PC-9 (cell line): ENCODE data around the gene SPON2.

Source experiments
- EZH2 ChIP-seq: fragments of 200-600 bp; sonication (generic); IDR thresholded peaks from 2 replicates; pipeline ENCODE4 v1.8.0; 2017; ENCODE audit warnings: antibody characterized with exemption, low read depth
- TF ChIP-seq, protein P1 (sequence below): fragments of 200-600 bp; sonication (generic); conservative IDR thresholded peaks from 2 replicates; pipeline ENCODE4 v1.6.1; 2017; ENCODE audit warnings: mixed run types, antibody characterized with exemption, mild to moderate bottlenecking, moderate library complexity

DNA sequence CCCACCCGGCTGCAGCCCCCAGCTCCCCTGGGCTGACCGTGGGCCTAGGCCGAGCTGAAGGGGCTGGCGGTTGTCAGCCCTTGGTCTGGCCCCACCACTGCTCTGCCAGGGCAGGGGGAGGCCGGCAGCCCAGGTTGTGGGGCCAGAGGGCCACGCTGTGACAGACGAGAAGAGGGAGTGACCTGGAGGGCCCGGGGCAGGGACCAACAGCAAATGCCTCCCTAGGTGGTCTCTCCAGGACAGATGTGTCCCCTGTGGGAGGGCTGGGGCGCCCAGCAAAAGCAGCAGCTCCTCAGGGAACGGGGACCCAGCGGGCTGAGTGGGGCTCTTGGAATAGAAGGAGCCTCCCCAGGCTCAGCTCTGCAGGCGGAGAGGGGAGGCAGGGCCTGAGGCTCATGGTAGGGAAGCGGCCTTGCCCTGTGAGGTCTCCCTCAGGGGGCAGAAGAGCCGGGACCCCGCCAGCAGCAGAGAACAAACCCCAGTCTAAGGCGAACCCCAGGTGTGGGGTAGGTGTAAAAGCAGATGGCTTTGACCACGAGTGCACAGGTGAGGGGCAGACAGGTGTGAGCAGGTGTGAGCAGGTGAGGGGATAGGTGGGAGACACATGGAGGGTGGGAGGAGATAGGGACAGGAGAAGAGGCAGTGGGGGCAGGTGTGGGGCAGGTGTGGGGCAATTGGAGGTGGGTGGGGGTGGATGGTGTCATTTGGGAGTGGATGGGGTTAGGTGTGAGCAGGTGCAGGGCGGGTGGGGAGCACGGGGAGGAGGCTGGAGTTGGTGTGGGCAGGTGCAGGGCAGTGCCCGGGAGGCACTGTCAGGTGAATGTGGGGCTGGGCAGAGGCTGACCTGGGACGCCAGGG, 34.1 kb upstream of the SPON2 start:
- TF ChIP-seq, protein P1, sequence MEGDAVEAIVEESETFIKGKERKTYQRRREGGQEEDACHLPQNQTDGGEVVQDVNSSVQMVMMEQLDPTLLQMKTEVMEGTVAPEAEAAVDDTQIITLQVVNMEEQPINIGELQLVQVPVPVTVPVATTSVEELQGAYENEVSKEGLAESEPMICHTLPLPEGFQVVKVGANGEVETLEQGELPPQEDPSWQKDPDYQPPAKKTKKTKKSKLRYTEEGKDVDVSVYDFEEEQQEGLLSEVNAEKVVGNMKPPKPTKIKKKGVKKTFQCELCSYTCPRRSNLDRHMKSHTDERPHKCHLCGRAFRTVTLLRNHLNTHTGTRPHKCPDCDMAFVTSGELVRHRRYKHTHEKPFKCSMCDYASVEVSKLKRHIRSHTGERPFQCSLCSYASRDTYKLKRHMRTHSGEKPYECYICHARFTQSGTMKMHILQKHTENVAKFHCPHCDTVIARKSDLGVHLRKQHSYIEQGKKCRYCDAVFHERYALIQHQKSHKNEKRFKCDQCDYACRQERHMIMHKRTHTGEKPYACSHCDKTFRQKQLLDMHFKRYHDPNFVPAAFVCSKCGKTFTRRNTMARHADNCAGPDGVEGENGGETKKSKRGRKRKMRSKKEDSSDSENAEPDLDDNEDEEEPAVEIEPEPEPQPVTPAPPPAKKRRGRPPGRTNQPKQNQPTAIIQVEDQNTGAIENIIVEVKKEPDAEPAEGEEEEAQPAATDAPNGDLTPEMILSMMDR: no peak
- TF ChIP-seq EZH2: no peak
